Measurements from ENCODE around the gene GALNT15. TPM values are rescaled to one million over a fixed set of nuclear protein-coding genes. Genes with fewer than 3 reads are reported as not detected.

The GALNT15 gene
- total RNA-seq, 1 donor from 2014 or later: 0.39 TPM

- Mint-ChIP-seq H3K27me3 (ENCODE audit: unreplicated experiment) (no peaks in the 10 kb centered on the region), H3K9me3 (ENCODE audit: unreplicated experiment) (no peaks in the 10 kb centered on the region)
These were observed 98.1 kb downstream of the GALNT15 start for GRCh38 chr3:16272588-16272987.

GRCh38 chr3:16273867-16274266, 99.4 kb downstream of the GALNT15 start:
- DNase-seq: no peak
- no peaks in the 10 kb centered on the region for H3K9me3 Mint-ChIP-seq (ENCODE audit: unreplicated experiment)
- no peak overlapping the region for H3K27ac Mint-ChIP-seq (ENCODE audit: unreplicated experiment)
- no peak overlapping the region for H3K4me3 Mint-ChIP-seq (ENCODE audit: unreplicated experiment)
- no peaks in the 10 kb centered on the region for H3K27me3 Mint-ChIP-seq (ENCODE audit: unreplicated experiment)
- no peaks in the 10 kb centered on the region for H3K4me1 Mint-ChIP-seq (ENCODE audit: low read depth, unreplicated experiment)
- no peak for TF ChIP-seq CTCF (IDR thresholded peaks at IDR 0.05; ENCODE audit: partially characterized antibody, unreplicated experiment)
- H3K36me3 Mint-ChIP-seq (ENCODE audit: unreplicated experiment): no peaks in the 10 kb centered on the region

More at GRCh38 chr3:16272588-16272987, 98.1 kb downstream of the GALNT15 start:
- no peak overlapping the region for H3K27ac Mint-ChIP-seq (ENCODE audit: unreplicated experiment)
- no peak for DNase-seq
- TF ChIP-seq CTCF (IDR thresholded peaks at IDR 0.05; ENCODE audit: partially characterized antibody, unreplicated experiment): no peak
- H3K36me3 Mint-ChIP-seq (ENCODE audit: unreplicated experiment): no peaks in the 10 kb centered on the region
- H3K4me1 Mint-ChIP-seq (ENCODE audit: low read depth, unreplicated experiment): no peaks in the 10 kb centered on the region
- no peak overlapping the region for H3K4me3 Mint-ChIP-seq (ENCODE audit: unreplicated experiment)

GRCh38 chr3:16277471-16277870, 103.0 kb downstream of the GALNT15 start:
- no peak for TF ChIP-seq CTCF (IDR thresholded peaks at IDR 0.05; ENCODE audit: partially characterized antibody, unreplicated experiment)
- no peak overlapping the region for H3K27ac Mint-ChIP-seq (ENCODE audit: unreplicated experiment)
- H3K4me3 Mint-ChIP-seq (ENCODE audit: unreplicated experiment): no peak overlapping the region
- H3K36me3 Mint-ChIP-seq (ENCODE audit: unreplicated experiment): no peaks in the 10 kb centered on the region
- H3K27me3 Mint-ChIP-seq (ENCODE audit: unreplicated experiment): no peaks in the 10 kb centered on the region
- DNase-seq: no peak
- H3K9me3 Mint-ChIP-seq (ENCODE audit: unreplicated experiment): no peaks in the 10 kb centered on the region
- no peaks in the 10 kb centered on the region for H3K4me1 Mint-ChIP-seq (ENCODE audit: low read depth, unreplicated experiment)

- TF ChIP-seq CTCF (IDR thresholded peaks at IDR 0.05; ENCODE audit: partially characterized antibody, unreplicated experiment): no peak
- Mint-ChIP-seq H3K9me3 (ENCODE audit: unreplicated experiment) (no peaks in the 10 kb centered on the region), H3K36me3 (ENCODE audit: unreplicated experiment) (no peaks in the 10 kb centered on the region), H3K4me1 (ENCODE audit: low read depth, unreplicated experiment) (no peaks in the 10 kb centered on the region), H3K27me3 (ENCODE audit: unreplicated experiment) (peaks cover 2% of the 10 kb centered on the region), H3K27ac (ENCODE audit: unreplicated experiment) (no peak overlapping the region), H3K4me3 (ENCODE audit: unreplicated experiment) (no peak overlapping the region)
- DNase-seq: no peak
These were observed 104.7 kb downstream of the GALNT15 start for GRCh38 chr3:16279010-16279801.

- Mint-ChIP-seq H3K4me3 (ENCODE audit: unreplicated experiment) (no peak overlapping the region), H3K36me3 (ENCODE audit: unreplicated experiment) (no peaks in the 10 kb centered on the region), H3K9me3 (ENCODE audit: unreplicated experiment) (no peaks in the 10 kb centered on the region), H3K4me1 (ENCODE audit: low read depth, unreplicated experiment) (no peaks in the 10 kb centered on the region), H3K27ac (ENCODE audit: unreplicated experiment) (no peak overlapping the region), H3K27me3 (ENCODE audit: unreplicated experiment) (peaks cover 2% of the 10 kb centered on the region)
- no peak for TF ChIP-seq CTCF (IDR thresholded peaks at IDR 0.05; ENCODE audit: partially characterized antibody, unreplicated experiment)
- DNase-seq: no peak
These were observed 106.2 kb downstream of the GALNT15 start for GRCh38 chr3:16280671-16281070.

Measured in glutamatergic neuron (in vitro differentiated cells).